Measurements from ENCODE around the gene C15orf61. TPM values are rescaled to one million over a fixed set of nuclear protein-coding genes. Genes with fewer than 3 reads are reported as not detected.

C15orf61 gene
- total RNA-seq, 4 donors from 2014 or later: 8.2 to 19.0 (median 13.5) TPM

GRCh38 chr15:67544475-67544874 is 23.5 kb downstream of the C15orf61 start:
- WGBS, 2 donors: 78 to 95% methylated on average over 3 of the region's 3 CpGs
- intact Hi-C loops (cut with DNase I; ENCODE audit: low total_unique reads): no loop called here

DNA sequence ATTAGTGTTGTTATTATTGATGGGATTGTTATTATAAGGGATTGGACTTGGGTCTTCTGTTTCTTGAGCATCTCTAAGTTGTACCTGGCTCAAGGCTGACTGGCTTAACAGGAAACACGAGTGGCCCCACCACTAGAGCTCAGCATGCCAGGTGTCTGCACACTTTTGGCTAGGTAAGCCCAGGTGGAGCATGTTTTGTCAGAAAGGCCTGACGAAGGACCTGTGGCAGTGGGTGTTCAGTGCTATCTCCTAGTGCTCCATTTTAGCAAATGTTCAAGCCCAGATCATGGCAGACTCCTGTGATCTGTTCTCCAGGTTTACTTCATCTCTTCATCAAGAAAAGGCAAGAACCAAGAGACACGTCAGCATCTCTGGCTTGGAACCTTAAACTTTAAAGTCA is 24.9 kb downstream of the C15orf61 start:
- H3K4me3 ChIP-seq (ENCODE audit: low read depth, poor library complexity, severe bottlenecking): no peak overlapping the region
- TF ChIP-seq CTCF (IDR thresholded peaks at IDR 0.05) (no peak), POLR2A (IDR thresholded peaks at IDR 0.05) (no peak)
- intact Hi-C loops (cut with DNase I; ENCODE audit: low total_unique reads): no loop called here
- WGBS, 2 donors: 68 to 70% methylated on average over 3 of the region's 3 CpGs
- DNase-seq (ENCODE audit: low spot score in 2 of 2): no peak

More at GRCh38 chr15:67544475-67544874, 23.5 kb downstream of the C15orf61 start:
- H3K4me3 ChIP-seq (ENCODE audit: low read depth, poor library complexity, severe bottlenecking): no peak overlapping the region
- TF ChIP-seq CTCF (IDR thresholded peaks at IDR 0.05) (no peak), POLR2A (IDR thresholded peaks at IDR 0.05) (no peak)
- DNase-seq (ENCODE audit: low spot score in 2 of 2): no peak

- intact Hi-C loops (cut with DNase I; ENCODE audit: low total_unique reads): no loop called here
- no peak for TF ChIP-seq CTCF (IDR thresholded peaks at IDR 0.05)
- TF ChIP-seq POLR2A (IDR thresholded peaks at IDR 0.05): no peak
- H3K4me3 ChIP-seq (ENCODE audit: low read depth, poor library complexity, severe bottlenecking): no peak overlapping the region
Measured at GRCh38 chr15:67547064-67547463, 26.1 kb downstream of the C15orf61 start.

DNA sequence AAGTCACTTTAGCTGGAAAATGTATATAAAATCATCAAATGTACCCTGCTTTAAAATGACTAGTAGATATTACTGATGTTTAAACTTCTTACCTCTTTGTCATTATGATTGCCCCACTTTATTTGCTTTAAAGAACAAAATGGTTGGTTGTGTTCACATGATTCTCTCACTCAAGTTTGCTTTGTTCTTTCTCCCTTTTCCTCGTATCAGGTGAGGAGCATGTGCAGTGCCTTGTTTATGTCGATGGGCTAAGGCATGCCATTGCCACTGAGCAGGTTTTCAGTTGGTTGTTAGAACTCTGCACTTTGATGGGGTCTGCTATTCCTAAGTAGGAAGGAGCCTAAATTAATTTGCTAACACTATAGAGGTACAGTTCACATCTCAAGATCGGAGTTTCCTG is 26.9 kb downstream of the C15orf61 start:
- 67 to 73% methylated on average over 3 of the region's 3 CpGs for WGBS, 2 donors
- TF ChIP-seq POLR2A (IDR thresholded peaks at IDR 0.05) (no peak), CTCF (IDR thresholded peaks at IDR 0.05) (no peak)
- H3K4me3 ChIP-seq (ENCODE audit: low read depth, poor library complexity, severe bottlenecking): no peak overlapping the region
- intact Hi-C loops (cut with DNase I; ENCODE audit: low total_unique reads): no loop called here
- no peak for DNase-seq (ENCODE audit: low spot score in 2 of 2)

More at GRCh38 chr15:67547064-67547463, 26.1 kb downstream of the C15orf61 start:
- WGBS, 2 donors: 77 to 78% methylated on average over 2 of the region's 2 CpGs
- DNase-seq (ENCODE audit: low spot score in 2 of 2): no peak

GRCh38 chr15:67548236-67548852 is 27.4 kb downstream of the C15orf61 start:
- intact Hi-C loops (cut with DNase I; ENCODE audit: low total_unique reads): no loop called here
- WGBS, 2 donors: 59 to 62% methylated on average over 2 of the region's 2 CpGs
- no peak for DNase-seq (ENCODE audit: low spot score in 2 of 2)
- H3K4me3 ChIP-seq (ENCODE audit: low read depth, poor library complexity, severe bottlenecking): no peak overlapping the region
- TF ChIP-seq CTCF (IDR thresholded peaks at IDR 0.05) (no peak), POLR2A (IDR thresholded peaks at IDR 0.05) (no peak)

Data from lower leg skin (tissue), 4 donors.